ENCODE measurements around the gene GPR87.

DNA sequence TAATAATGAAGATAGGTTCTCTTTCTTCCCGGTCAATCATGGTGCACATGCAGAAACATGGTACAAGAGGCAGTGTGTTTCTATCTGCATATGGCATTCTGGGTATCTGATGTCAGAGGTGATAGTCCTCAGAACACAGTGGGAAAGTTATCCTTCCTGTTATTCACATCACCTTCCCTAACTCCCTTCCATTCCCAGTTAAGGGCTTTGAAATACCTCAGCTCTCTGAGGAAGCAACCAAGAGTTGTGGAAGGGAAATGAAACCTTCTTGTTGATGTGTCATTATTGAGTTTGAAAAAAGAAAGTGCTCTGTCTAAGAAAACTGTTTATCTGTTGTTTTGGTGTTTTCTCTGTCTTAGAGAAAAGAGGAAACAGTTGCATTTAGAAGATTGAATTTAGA is 34.6 kb upstream of the GPR87 start:
- TF ChIP-seq, protein P1, sequence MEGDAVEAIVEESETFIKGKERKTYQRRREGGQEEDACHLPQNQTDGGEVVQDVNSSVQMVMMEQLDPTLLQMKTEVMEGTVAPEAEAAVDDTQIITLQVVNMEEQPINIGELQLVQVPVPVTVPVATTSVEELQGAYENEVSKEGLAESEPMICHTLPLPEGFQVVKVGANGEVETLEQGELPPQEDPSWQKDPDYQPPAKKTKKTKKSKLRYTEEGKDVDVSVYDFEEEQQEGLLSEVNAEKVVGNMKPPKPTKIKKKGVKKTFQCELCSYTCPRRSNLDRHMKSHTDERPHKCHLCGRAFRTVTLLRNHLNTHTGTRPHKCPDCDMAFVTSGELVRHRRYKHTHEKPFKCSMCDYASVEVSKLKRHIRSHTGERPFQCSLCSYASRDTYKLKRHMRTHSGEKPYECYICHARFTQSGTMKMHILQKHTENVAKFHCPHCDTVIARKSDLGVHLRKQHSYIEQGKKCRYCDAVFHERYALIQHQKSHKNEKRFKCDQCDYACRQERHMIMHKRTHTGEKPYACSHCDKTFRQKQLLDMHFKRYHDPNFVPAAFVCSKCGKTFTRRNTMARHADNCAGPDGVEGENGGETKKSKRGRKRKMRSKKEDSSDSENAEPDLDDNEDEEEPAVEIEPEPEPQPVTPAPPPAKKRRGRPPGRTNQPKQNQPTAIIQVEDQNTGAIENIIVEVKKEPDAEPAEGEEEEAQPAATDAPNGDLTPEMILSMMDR (IDR thresholded peaks at IDR 0.05; ENCODE audit: borderline replicate concordance, extremely low read depth, low read length, poor library complexity, severe bottlenecking): no peak
- TF ChIP-seq EZH2 (IDR thresholded peaks at IDR 0.05; ENCODE audit: borderline replicate concordance, low read depth, low read length, severe bottlenecking): no peak
